ENCODE results near the gene TMCC1. TPM values are rescaled to one million over a fixed set of nuclear protein-coding genes. Genes with fewer than 3 reads are reported as not detected.

TMCC1 gene
- total RNA-seq, 6 experiments from 2014 or later: 21.7 to 124 (median 25.2) TPM

- ATAC-seq (no peak), DNase-seq (no peak)
- Histone ChIP-seq H3K27me3 (no peaks in the 10 kb centered on the region), H3K4me1 (peaks cover 0 to 19% (median under 1%) of the 10 kb centered on the region in 4 donors), H3K36me3 (peaks cover 0 to 2% (median 0%) of the 10 kb centered on the region in 4 donors), H3K9me3 (no peaks in the 10 kb centered on the region), H3K4me3 (no peak overlapping the region), H3K27ac (no peak overlapping the region)
- TF ChIP-seq CTCF (IDR thresholded peaks at IDR 0.05) (no peak), POLR2A (IDR thresholded peaks at IDR 0.05) (no peak)
- WGBS (ENCODE audit: insufficient coverage, low coverage, low lambda C conversion rate, missing lambda C conversion rate): 100% methylated on average over 1 of the region's 1 CpG
- intact Hi-C loops (cut with DNase I): no loop called here
Observed at GRCh38 chr3:129854460-129854859, 39.1 kb downstream of the TMCC1 start.

GRCh38 chr3:129845956-129846355 is 47.6 kb downstream of the TMCC1 start:
- TF ChIP-seq CTCF (IDR thresholded peaks at IDR 0.05): no peak
- no peak for TF ChIP-seq POLR2A (IDR thresholded peaks at IDR 0.05)
- Histone ChIP-seq H3K4me3 (no peak overlapping the region), H3K4me1 (peaks cover 0 to 4% (median 0%) of the 10 kb centered on the region in 4 donors), H3K27ac (no peak overlapping the region), H3K36me3 (no peaks in the 10 kb centered on the region), H3K27me3 (no peaks in the 10 kb centered on the region), H3K9me3 (no peaks in the 10 kb centered on the region)
- DNase-seq: no peak
- ATAC-seq: no peak
- 84% methylated on average over 2 of the region's 2 CpGs for WGBS (ENCODE audit: insufficient coverage, low coverage, low lambda C conversion rate, missing lambda C conversion rate)
- intact Hi-C loops (cut with DNase I): no loop called here

- WGBS (ENCODE audit: insufficient coverage, low coverage, low lambda C conversion rate, missing lambda C conversion rate): 93% methylated on average over 5 of the region's 5 CpGs
- DNase-seq (no peak), ATAC-seq (no peak)
- Histone ChIP-seq H3K36me3 (no peaks in the 10 kb centered on the region), H3K4me1 (peaks cover 0 to 4% (median 0%) of the 10 kb centered on the region in 4 donors), H3K27ac (no peak overlapping the region), H3K9me3 (no peaks in the 10 kb centered on the region), H3K4me3 (no peak overlapping the region), H3K27me3 (no peaks in the 10 kb centered on the region)
- TF ChIP-seq CTCF (IDR thresholded peaks at IDR 0.05): no peak
- no peak for TF ChIP-seq POLR2A (IDR thresholded peaks at IDR 0.05)
- intact Hi-C loops (cut with DNase I): no loop called here
Observed at GRCh38 chr3:129840707-129841360, 52.7 kb downstream of the TMCC1 start.

GRCh38 chr3:129838086-129838485 is 55.4 kb downstream of the TMCC1 start:
- Histone ChIP-seq H3K27ac (no peak overlapping the region), H3K36me3 (no peaks in the 10 kb centered on the region), H3K27me3 (no peaks in the 10 kb centered on the region), H3K4me1 (peaks cover 0 to 4% (median 0%) of the 10 kb centered on the region in 4 donors), H3K4me3 (no peak overlapping the region), H3K9me3 (no peaks in the 10 kb centered on the region)
- ATAC-seq (no peak), DNase-seq (no peak)
- WGBS (ENCODE audit: insufficient coverage, low coverage, low lambda C conversion rate, missing lambda C conversion rate): 87% methylated on average over 6 of the region's 6 CpGs
- intact Hi-C loops (cut with DNase I): no loop called here
- TF ChIP-seq CTCF (IDR thresholded peaks at IDR 0.05) (no peak), POLR2A (IDR thresholded peaks at IDR 0.05) (no peak)

Data from right lobe of liver (tissue), 6 donors.